ENCODE results near the gene ADGB. TPM values are rescaled to one million over a fixed set of nuclear protein-coding genes. Genes with fewer than 3 reads are reported as not detected.

ADGB gene
- polyA plus RNA-seq, 1 donor: not detected

GRCh38 chr6:146861029-146861563 lies 262.3 kb downstream of the ADGB start:
- no peak for DNase-seq (ENCODE audit: low read depth)

- DNase-seq (ENCODE audit: low read depth): no peak
Measured at GRCh38 chr6:146861716-146862115, 262.9 kb downstream of the ADGB start.

GRCh38 chr6:146862508-146862919 lies 263.7 kb downstream of the ADGB start:
- DNase-seq (ENCODE audit: low read depth): no peak

- DNase-seq (ENCODE audit: low read depth): no peak
Measured at GRCh38 chr6:146864300-146864699, 265.5 kb downstream of the ADGB start.

GRCh38 chr6:146864885-146865284 lies 266.1 kb downstream of the ADGB start:
- DNase-seq (ENCODE audit: low read depth): no peak

Other genes with a start within 250 kb of the ADGB start
- gene RAB32, start 55.1 kb upstream of the ADGB start, polyA plus RNA-seq (ENCODE audit: insufficient read length): 11.9 TPM